K562 (cell line): Measurements from ENCODE around the gene SLC5A4.
"Not testable (repeated sequence)": the region's sequence is repeated elsewhere in the genome, so short reads cannot be mapped to it uniquely, and the experiment has no call there.

Experiments
- ATF1 ChIP-seq, 2 experiments: fragments of 450-650 bp in 1 of 2; IDR thresholded peaks; 2 replicates each; pipeline ENCODE4 v1.6.1; 2016; ENCODE audit warnings: missing compliant biosample characterization in 1 of 2, missing genetic modification characterization in 1 of 2
- CREB1 ChIP-seq, 2 experiments: sonication (generic) in 1 of 2; formaldehyde crosslinking in 1 of 2; IDR thresholded peaks; 2 replicates each; pipeline versions ENCODE4 v1.6.1 to v1.8.0; 2012 to 2022; ENCODE audit warnings: inconsistent platforms in 1 of 2, mild to moderate bottlenecking in 1 of 2, missing genetic modification reagents in 1 of 2, moderate library complexity in 1 of 2
- MYC ChIP-seq, 2 experiments: fragments of 250-450 bp in 1 of 2; sonication (Bioruptor Pico) in 1 of 2; IDR thresholded peaks; 2 replicates each; pipeline versions ENCODE4 v1.5.1 to v1.6.1; 2012 to 2021; ENCODE audit warnings: low read depth in 2 of 2, borderline replicate concordance in 1 of 2, improper control_type of control experiment in 1 of 2, low read length in 1 of 2, mild to moderate bottlenecking in 1 of 2, moderate library complexity in 1 of 2
- POLR2A ChIP-seq: fragments of 450-650 bp; conservative IDR thresholded peaks from 2 replicates; pipeline ENCODE4 v1.6.1; 2016

GRCh38 chr22:32197553-32198226, 57.5 kb downstream of the SLC5A4 start:
- not testable (repeated sequence) for TF ChIP-seq POLR2A; MYC (IDR thresholded peaks at IDR 0.05; ENCODE audit: low read depth, low read length); MYC (CRISPR knock-in tag; IDR thresholded peaks at IDR 0.05; ENCODE audit: borderline replicate concordance, low read depth); CREB1 (IDR thresholded peaks at IDR 0.05); CREB1 (CRISPR knock-in tag; IDR thresholded peaks at IDR 0.05); ATF1 (CRISPR knock-in tag; IDR thresholded peaks at IDR 0.05); ATF1 (tag; IDR thresholded peaks at IDR 0.05)
